Retinal pigment epithelial cell (primary cell): ENCODE results near the gene CHEK1.

Experiments
- DNase-seq: peaks from one replicate; pipeline ENCODE4 v3.0.0-alpha.2; 2010; ENCODE audit warnings: low read depth
- H3K4me3 ChIP-seq: 2 replicates; pipeline ENCODE4 v1.5.1; 2011; ENCODE audit warnings: mild to moderate bottlenecking, low read length, control low read depth, moderate library complexity
- CTCF ChIP-seq: conservative IDR thresholded peaks from 2 replicates; pipeline ENCODE4 v1.5.1; 2011; ENCODE audit warnings: low read depth, low read length, control low read depth, inconsistent platforms

CHEK1 gene

GRCh38 chr11:125588505-125588904 is 36.5 kb upstream of the CHEK1 start:
- DNase-seq: no peak
- H3K4me3 ChIP-seq: no peak overlapping the region
- TF ChIP-seq CTCF: no peak

GRCh38 chr11:125591649-125592304 is 33.2 kb upstream of the CHEK1 start:
- peak overlapping the region; percentile 73 for H3K4me3 ChIP-seq
- peak; percentile 7 for DNase-seq
- TF ChIP-seq CTCF: no peak

GRCh38 chr11:125592305-125593113 is 32.5 kb upstream of the CHEK1 start, which contains the start of gene STT3A:
TSS of gene STT3A (plus strand) at chr11:125592852. CDS start at chr11:125595916, 3,064 bp downstream.
- TF ChIP-seq CTCF: no peak
- peak; percentile 99 for DNase-seq
- H3K4me3 ChIP-seq: peak within 1 kb of the TSS; percentile 97

GRCh38 chr11:125593114-125593820 is 31.7 kb upstream of the CHEK1 start:
- H3K4me3 ChIP-seq: peak overlapping the region; percentile 97
- no peak for TF ChIP-seq CTCF
- DNase-seq: peak; percentile 5

GRCh38 chr11:125594958-125595357 is 30.0 kb upstream of the CHEK1 start:
- no peak overlapping the region for H3K4me3 ChIP-seq
- no peak for DNase-seq
- no peak for TF ChIP-seq CTCF

GRCh38 chr11:125600663-125601062 is 24.3 kb upstream of the CHEK1 start:
- DNase-seq: no peak
- no peak for TF ChIP-seq CTCF
- H3K4me3 ChIP-seq: no peak overlapping the region
